Lower lobe of right lung (tissue), 2 donors: ENCODE results near the gene PHF12. TPM values are rescaled to one million over a fixed set of nuclear protein-coding genes. Genes with fewer than 3 reads are reported as not detected.

Experiments used
- ATAC-seq, 2 donors: fragments of 200-7000 bp; cut with Tn5 transposase; one replicate each; pipeline ENCODE4 v1.9.1; 2020 to 2022; ENCODE audit warnings: mild to moderate bottlenecking in 2 of 2, moderate library complexity in 2 of 2
- DNase-seq: peaks from one replicate; pipeline ENCODE4 v3.0.0-alpha.2; 2020
- H3K27ac ChIP-seq: fragments of 200-600 bp; one replicate; pipeline ENCODE4 v1.8.0; 2022
- H3K27me3 ChIP-seq: fragments of 200-600 bp; one replicate; pipeline ENCODE4 v1.8.0; 2022; ENCODE audit warnings: low read depth
- H3K36me3 ChIP-seq: fragments of 200-600 bp; one replicate; pipeline ENCODE4 v1.8.0; 2022; ENCODE audit warnings: mild to moderate bottlenecking
- H3K4me1 ChIP-seq: fragments of 200-600 bp; one replicate; pipeline ENCODE4 v1.8.0; 2022
- H3K4me3 ChIP-seq: fragments of 200-600 bp; one replicate; pipeline ENCODE4 v1.8.0; 2022; ENCODE audit warnings: mild to moderate bottlenecking
- H3K9me3 ChIP-seq: fragments of 200-600 bp; one replicate; pipeline ENCODE4 v1.8.0; 2022
- intact Hi-C: fragments of 100-400 bp; cut with DNase I; formaldehyde crosslinking; loops from one replicate; pipeline ENCODE4 v1.11.0; 2022
- total RNA-seq: library from RNA; stranded (reverse); fragmentation: NEBNext Ultra II Directional; extraction: Animal tissue kit (Norgen Biotek cat#: 25700); gene quantifications from one replicate; pipeline ENCODE4 v1.2.1, GENCODE V29; 2021
- TF ChIP-seq, protein P1 (sequence below): fragments of 200-600 bp; IDR thresholded peaks from one replicate; pipeline ENCODE4 v1.8.0; 2022; ENCODE audit warnings: antibody characterized with exemption, mild to moderate bottlenecking
- donor health status: DM: no; HTN: yes; CAD: no; lungs with severe emphysema.

The PHF12 gene
- total RNA-seq, 1 donor from 2014 or later: 36.2 TPM

DNA sequence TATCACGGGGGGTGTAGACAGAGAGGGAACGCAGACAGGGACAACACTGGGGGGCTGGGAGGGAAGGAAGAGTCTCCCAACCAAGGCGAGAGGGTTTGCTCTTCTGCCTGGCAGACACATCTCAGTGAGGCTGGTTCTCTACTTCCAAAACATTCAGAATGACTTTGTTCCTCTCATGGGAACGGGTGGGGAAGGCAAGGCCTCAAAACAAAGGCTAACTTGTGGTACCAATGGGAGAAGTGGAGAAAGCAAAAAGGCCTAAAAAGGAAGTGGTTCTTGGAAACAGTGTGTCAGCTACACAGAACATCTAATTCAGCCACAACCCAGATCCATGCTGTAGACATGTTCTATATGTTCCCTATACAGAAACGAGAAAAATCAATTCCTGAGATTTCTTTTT lies 61.3 kb downstream of the PHF12 start:
- H3K4me3 ChIP-seq: no peak overlapping the region
- H3K4me1 ChIP-seq: peaks cover 47% of the 10 kb centered on the region
- H3K27ac ChIP-seq: no peak overlapping the region
- TF ChIP-seq, protein P1, sequence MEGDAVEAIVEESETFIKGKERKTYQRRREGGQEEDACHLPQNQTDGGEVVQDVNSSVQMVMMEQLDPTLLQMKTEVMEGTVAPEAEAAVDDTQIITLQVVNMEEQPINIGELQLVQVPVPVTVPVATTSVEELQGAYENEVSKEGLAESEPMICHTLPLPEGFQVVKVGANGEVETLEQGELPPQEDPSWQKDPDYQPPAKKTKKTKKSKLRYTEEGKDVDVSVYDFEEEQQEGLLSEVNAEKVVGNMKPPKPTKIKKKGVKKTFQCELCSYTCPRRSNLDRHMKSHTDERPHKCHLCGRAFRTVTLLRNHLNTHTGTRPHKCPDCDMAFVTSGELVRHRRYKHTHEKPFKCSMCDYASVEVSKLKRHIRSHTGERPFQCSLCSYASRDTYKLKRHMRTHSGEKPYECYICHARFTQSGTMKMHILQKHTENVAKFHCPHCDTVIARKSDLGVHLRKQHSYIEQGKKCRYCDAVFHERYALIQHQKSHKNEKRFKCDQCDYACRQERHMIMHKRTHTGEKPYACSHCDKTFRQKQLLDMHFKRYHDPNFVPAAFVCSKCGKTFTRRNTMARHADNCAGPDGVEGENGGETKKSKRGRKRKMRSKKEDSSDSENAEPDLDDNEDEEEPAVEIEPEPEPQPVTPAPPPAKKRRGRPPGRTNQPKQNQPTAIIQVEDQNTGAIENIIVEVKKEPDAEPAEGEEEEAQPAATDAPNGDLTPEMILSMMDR: no peak
- DNase-seq: no peak
- H3K27me3 ChIP-seq: no peaks in the 10 kb centered on the region
- no peak for ATAC-seq
- intact Hi-C loops: no loop called here
- H3K36me3 ChIP-seq: peaks cover 48% of the 10 kb centered on the region
- H3K9me3 ChIP-seq: no peaks in the 10 kb centered on the region

DNA sequence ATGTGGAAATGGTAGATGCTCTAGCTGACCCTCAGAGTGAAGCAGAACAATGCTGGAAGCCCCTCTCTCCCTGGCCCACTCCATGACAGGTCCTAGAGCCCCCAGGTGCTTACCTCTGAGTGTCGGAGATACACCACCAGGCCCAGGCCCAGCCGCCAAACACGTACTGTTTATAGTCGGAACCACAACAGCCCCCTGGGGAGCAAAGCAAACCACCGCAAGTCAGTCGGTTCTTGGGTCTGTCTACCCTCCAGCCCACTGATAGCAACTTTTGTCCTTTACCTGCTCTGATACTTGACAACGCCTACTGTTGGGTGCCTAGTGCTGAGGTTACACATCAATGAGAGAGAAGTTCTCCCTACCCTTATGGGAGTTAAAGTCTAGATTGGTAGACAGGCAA lies 62.5 kb downstream of the PHF12 start:
- no peak for DNase-seq
- peaks cover 38% of the 10 kb centered on the region for H3K4me1 ChIP-seq
- ATAC-seq: no peak
- intact Hi-C loops: no loop called here
- TF ChIP-seq, protein P1: no peak
- H3K27ac ChIP-seq: no peak overlapping the region
- no peak overlapping the region for H3K4me3 ChIP-seq
- no peaks in the 10 kb centered on the region for H3K9me3 ChIP-seq
- H3K36me3 ChIP-seq: peaks cover 60% of the 10 kb centered on the region
- no peaks in the 10 kb centered on the region for H3K27me3 ChIP-seq

DNA sequence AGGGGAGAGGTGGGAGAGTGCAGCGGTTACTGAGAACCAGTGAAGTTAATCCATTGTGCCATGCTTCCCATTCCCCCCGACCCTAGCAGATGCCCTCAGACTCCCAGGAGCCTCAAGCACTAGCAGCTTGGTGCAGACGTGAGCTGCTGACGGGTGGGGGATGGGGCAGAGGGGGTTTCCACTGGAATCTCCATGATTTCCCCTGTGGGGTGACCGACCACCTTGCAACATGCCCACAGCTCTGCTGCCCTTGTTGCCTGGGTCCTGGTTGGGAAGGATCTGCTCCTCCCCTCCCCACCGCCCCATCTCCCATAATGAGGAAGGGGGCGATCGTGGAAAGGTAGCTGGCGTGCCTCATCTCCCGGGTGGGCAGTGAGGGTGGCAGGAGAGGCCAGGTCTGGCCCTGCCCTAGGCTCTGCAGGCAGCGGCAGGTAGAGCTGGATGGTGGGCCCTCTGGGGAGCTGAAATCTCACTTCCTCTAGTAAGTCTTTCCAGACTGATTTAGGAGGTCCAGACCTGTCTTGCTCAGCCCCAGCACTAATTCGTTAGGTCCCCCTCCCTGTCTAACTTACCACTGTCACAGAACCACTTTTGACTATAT lies 63.3 kb downstream of the PHF12 start:
- intact Hi-C loops: no loop called here
- Histone ChIP-seq H3K27ac (no peak overlapping the region), H3K27me3 (no peaks in the 10 kb centered on the region), H3K9me3 (no peaks in the 10 kb centered on the region), H3K4me3 (no peak overlapping the region), H3K36me3 (peaks cover 69% of the 10 kb centered on the region), H3K4me1 (peaks cover 30% of the 10 kb centered on the region)
- DNase-seq (peak; percentile 4), ATAC-seq (no peak)
- TF ChIP-seq, protein P1: no peak

DNA sequence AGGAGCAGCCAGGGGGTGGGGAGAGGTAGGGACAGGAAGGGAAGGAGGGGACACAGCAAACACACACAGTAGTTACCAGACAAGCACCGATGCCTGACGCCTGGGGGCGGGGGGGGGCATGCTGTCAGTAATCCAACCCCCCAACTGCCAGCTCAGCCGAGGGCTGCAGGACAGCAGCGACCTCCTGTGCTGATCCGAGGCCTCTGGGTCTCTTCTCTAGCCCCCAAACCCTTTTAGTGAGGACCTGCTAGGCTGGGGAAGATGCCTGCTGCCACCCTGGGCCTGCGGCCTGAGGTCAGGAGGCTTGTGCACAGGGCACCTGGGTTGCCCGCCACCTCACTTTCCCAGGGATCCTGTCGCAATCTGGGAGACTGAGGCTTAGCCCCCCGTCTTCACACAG lies 65.4 kb downstream of the PHF12 start:
- Histone ChIP-seq H3K27me3 (no peaks in the 10 kb centered on the region), H3K4me3 (no peak overlapping the region), H3K36me3 (peaks cover 77% of the 10 kb centered on the region), H3K4me1 (peaks cover 12% of the 10 kb centered on the region), H3K27ac (no peak overlapping the region), H3K9me3 (no peaks in the 10 kb centered on the region)
- TF ChIP-seq, protein P1: no peak
- ATAC-seq (no peak), DNase-seq (no peak)
- intact Hi-C loops: no loop called here

DNA sequence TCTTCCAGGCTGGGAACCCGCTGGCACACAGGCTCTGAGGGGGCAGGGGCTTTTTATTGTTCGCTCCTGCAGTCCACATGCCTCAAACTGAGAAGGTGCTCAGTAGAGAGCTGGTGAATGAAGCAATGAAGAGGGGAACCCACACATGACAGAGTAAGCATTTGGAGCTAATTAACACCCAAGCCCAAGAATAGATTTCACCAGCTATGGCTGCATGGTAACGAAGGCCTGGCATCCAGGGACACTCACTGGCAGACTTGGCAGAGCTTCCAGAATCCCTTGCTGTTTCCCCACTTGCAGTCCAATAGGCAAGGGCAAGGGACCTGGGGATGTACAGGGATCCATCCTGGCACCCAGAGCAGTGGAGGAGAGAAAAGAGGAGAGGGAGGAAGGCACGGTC lies 66.0 kb downstream of the PHF12 start:
- no peak for DNase-seq
- Histone ChIP-seq H3K9me3 (no peaks in the 10 kb centered on the region), H3K4me1 (peaks cover 6% of the 10 kb centered on the region), H3K4me3 (no peak overlapping the region), H3K27me3 (no peaks in the 10 kb centered on the region), H3K36me3 (peaks cover 80% of the 10 kb centered on the region), H3K27ac (no peak overlapping the region)
- ATAC-seq: no peak
- intact Hi-C loops: no loop called here
- TF ChIP-seq, protein P1: no peak
